Choroid plexus epithelial cell (primary cell): ENCODE data around the gene BRD3.

Source experiments
- DNase-seq: peaks from one replicate; pipeline ENCODE4 v3.0.0-alpha.2; 2010; ENCODE audit warnings: low read depth
- H3K4me3 ChIP-seq: 2 replicates; pipeline ENCODE4 v1.5.1; 2011; ENCODE audit warnings: low read depth, mild to moderate bottlenecking, control low read depth, low read length, moderate library complexity
- TF ChIP-seq, protein P1 (sequence below): conservative IDR thresholded peaks from 2 replicates; pipeline ENCODE4 v1.5.1; 2011; ENCODE audit warnings: low read depth, mild to moderate bottlenecking, control low read depth, inconsistent platforms, low read length, moderate library complexity

BRD3 gene

GRCh38 chr9:134007150-134007549 lies 60.7 kb downstream of the BRD3 start:
- no peak for DNase-seq
- TF ChIP-seq, protein P1, sequence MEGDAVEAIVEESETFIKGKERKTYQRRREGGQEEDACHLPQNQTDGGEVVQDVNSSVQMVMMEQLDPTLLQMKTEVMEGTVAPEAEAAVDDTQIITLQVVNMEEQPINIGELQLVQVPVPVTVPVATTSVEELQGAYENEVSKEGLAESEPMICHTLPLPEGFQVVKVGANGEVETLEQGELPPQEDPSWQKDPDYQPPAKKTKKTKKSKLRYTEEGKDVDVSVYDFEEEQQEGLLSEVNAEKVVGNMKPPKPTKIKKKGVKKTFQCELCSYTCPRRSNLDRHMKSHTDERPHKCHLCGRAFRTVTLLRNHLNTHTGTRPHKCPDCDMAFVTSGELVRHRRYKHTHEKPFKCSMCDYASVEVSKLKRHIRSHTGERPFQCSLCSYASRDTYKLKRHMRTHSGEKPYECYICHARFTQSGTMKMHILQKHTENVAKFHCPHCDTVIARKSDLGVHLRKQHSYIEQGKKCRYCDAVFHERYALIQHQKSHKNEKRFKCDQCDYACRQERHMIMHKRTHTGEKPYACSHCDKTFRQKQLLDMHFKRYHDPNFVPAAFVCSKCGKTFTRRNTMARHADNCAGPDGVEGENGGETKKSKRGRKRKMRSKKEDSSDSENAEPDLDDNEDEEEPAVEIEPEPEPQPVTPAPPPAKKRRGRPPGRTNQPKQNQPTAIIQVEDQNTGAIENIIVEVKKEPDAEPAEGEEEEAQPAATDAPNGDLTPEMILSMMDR, result no peak
- H3K4me3 ChIP-seq, result no peak overlapping the region

DNA sequence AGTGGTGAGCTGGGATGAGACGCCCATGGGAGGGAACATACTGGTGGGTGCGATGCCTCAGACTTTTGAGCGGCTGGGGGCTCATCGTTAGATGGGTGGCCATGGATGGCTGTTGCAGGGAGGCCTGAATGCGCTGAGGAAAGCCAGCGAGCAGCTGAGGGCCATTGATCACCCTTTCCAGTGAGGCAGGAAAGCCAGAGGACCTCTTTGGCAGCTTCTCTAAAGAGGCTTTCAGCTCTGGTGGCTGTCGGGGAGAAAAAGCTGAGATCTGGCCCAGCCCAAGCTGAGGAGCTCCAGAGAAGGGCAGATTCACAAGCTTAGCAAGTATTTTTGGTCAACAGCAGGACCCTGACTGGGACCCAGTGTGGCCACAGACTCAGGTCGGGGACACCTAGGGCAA lies 62.4 kb downstream of the BRD3 start:
- DNase-seq, result no peak
- TF ChIP-seq, protein P1, result no peak
- no peak overlapping the region for H3K4me3 ChIP-seq

- TF ChIP-seq, protein P1, result no peak
- no peak for DNase-seq
- no peak overlapping the region for H3K4me3 ChIP-seq
Measured at GRCh38 chr9:134004881-134005280, 62.9 kb downstream of the BRD3 start.

DNA sequence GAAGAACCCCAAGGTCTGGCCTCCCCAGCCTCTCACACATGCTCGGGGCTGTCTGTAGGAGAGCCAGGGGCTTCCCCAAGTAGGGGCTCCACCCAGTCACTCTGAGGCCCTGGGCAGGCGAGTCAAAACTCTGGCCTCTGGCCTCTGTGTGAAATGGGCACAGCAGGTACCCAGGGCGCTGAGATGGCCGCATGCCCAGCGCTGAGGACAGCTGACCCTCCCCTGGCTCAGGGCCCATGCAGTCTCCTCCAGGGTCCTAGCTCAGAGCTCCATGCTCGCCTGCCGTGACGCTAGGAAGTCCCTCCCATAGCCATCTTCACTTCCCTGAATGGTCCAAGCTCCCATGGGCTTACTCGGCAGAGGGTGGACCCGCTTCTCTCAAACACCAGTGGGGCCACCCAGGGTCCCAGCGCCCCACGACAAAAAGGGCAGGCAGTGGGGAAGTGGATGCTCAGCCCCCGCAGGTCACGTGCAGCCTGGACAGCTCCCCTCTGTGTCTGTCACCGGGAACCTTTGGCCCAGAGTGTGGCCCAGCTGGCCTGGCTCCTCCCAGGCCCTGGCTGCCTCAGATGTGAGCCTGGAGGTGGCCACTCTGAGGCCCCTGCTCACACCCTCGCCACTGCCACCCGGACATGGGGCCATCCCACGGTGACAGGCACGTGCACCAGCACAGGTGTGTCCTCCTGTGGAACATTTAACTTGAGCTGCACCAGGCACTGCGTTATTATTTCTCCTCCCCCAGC lies 63.5 kb downstream of the BRD3 start:
- TF ChIP-seq, protein P1, result no peak
- H3K4me3 ChIP-seq, result no peak overlapping the region
- DNase-seq, result no peak

DNA sequence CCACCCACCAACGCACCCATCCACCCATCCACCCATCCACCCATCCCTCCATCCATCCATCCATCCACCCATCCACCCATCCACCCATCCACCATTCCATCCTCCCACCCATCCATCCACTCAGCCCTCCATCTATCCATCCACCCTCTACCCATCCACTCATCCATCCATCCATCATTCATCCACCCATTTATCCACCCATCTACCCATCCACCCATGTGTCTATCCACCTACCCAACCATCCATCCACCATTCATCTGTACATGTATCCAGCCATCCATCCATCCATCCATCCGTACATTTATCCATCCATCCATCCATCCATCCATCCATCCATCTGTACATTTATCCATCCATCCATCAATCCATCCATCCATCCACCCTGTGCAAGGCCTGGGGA lies 64.6 kb downstream of the BRD3 start:
- no peak for DNase-seq
- TF ChIP-seq, protein P1, result no peak
- H3K4me3 ChIP-seq, result no peak overlapping the region

DNA sequence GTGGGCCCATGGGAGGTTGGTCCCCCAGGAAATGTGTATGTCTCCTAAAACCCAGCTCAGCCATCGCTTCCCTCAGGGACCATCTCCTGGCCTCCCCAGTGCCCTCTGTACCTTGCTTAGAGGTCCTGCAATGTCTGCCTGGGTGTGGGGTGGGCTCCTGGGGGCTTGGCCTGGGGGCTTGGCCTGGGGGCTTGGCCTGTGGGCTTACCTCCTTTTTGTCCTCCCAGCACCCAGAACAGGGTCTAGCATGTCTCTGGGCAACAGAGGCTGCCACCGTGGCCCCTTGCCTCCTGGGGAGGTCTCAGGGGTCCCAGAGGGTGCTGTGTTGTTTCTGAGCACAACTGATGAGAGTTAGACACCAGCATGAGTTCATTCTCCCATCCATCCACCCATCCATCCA lies 65.0 kb downstream of the BRD3 start:
- no peak overlapping the region for H3K4me3 ChIP-seq
- TF ChIP-seq, protein P1, result no peak
- DNase-seq, result no peak

DNA sequence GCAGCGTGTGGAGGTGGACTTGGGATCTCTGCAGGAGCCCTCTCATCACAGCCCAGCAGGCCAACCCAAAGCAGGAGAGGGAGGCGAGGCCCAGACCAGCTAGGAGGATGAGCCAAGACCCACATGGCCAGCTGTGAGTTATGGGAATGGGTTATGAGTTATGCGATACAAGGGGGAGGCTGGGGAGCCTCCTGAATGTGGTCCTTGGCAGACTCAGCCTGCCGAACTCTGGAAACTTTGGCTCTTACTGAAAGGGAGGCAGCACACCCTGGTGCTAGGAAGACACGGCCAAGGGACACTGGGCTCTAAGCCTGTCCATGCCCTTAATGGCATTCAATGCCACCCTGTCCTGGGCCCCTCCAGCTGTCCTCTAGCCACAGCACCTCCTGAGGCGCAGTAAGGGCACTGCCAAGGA lies 68.0 kb downstream of the BRD3 start:
- DNase-seq, result peak; percentile 22
- H3K4me3 ChIP-seq, result no peak overlapping the region
- TF ChIP-seq, protein P1, result no peak
